ENCODE data around the gene LRRC17. TPM values are rescaled to one million over a fixed set of nuclear protein-coding genes. Genes with fewer than 3 reads are reported as not detected.

Gene LRRC17
- total RNA-seq, 1 donor from 2014 or later = 1.3 TPM

DNA sequence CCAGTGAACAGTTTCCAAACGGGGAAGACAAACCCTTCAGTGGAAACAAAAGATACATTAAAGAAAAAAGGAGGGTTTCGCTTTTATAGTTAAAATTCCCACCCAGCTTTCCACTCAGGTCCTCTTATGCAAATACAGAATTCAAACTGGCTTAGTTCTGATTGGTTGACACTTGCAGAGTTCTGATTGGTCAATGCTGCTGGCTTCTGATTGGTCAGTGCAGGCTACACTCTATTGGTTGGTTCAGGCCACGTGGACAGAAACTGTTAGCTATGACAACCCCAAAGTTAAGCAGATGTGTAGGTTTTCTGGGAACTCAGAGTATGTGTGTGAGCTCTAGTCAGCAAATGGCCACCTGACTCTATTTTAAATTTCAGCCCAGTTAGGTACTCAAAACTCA lies 81.8 kb downstream of the LRRC17 start:
- Mint-ChIP-seq H3K27me3 (no peaks in the 10 kb centered on the region), H3K36me3 (ENCODE audit: insufficient read depth) (no peaks in the 10 kb centered on the region), H3K4me3 (ENCODE audit: low read depth) (no peak overlapping the region), H3K9me3 (ENCODE audit: low read depth) (no peaks in the 10 kb centered on the region), H3K4me1 (ENCODE audit: low read depth) (peaks cover 1% of the 10 kb centered on the region), H3K27ac (no peak overlapping the region)
- DNase-seq (ENCODE audit: low spot score, unreplicated experiment) = no peak
- TF ChIP-seq, protein P1, sequence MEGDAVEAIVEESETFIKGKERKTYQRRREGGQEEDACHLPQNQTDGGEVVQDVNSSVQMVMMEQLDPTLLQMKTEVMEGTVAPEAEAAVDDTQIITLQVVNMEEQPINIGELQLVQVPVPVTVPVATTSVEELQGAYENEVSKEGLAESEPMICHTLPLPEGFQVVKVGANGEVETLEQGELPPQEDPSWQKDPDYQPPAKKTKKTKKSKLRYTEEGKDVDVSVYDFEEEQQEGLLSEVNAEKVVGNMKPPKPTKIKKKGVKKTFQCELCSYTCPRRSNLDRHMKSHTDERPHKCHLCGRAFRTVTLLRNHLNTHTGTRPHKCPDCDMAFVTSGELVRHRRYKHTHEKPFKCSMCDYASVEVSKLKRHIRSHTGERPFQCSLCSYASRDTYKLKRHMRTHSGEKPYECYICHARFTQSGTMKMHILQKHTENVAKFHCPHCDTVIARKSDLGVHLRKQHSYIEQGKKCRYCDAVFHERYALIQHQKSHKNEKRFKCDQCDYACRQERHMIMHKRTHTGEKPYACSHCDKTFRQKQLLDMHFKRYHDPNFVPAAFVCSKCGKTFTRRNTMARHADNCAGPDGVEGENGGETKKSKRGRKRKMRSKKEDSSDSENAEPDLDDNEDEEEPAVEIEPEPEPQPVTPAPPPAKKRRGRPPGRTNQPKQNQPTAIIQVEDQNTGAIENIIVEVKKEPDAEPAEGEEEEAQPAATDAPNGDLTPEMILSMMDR (IDR thresholded peaks at IDR 0.05; ENCODE audit: unreplicated experiment) = no peak

Other genes starting within 250 kb of the LRRC17 start
- 8.6 and 8.9 TPM in 2 replicates for gene POLR2J2, start 241.3 kb upstream of the LRRC17 start, total RNA-seq
- gene FAM185A, start 164.0 kb upstream of the LRRC17 start, total RNA-seq = 13.9 and 19.4 TPM in 2 replicates
- 9.1 and 9.2 TPM in 2 replicates for gene FBXL13, start 161.8 kb downstream of the LRRC17 start, total RNA-seq
- 38.8 and 43.7 TPM in 2 replicates for gene ARMC10, start 162.1 kb downstream of the LRRC17 start, total RNA-seq
- 17.4 and 18.2 TPM in 2 replicates for gene NAPEPLD, start 236.1 kb downstream of the LRRC17 start, total RNA-seq